ENCODE results near the gene DMRT2.

GRCh38 chr9:1100945-1101344 is 50.8 kb downstream of the DMRT2 start:
- peak; percentile 70 to 84 (median 74) for TF ChIP-seq CTCF (IDR thresholded peaks at IDR 0.05)
- TF ChIP-seq POLR2A (IDR thresholded peaks at IDR 0.05): no peak
